ENCODE measurements around the gene CNGA4.
"Not testable (repeated sequence)": the region's sequence is repeated elsewhere in the genome, so short reads cannot be mapped to it uniquely, and the experiment has no call there.

CNGA4 gene

DNA sequence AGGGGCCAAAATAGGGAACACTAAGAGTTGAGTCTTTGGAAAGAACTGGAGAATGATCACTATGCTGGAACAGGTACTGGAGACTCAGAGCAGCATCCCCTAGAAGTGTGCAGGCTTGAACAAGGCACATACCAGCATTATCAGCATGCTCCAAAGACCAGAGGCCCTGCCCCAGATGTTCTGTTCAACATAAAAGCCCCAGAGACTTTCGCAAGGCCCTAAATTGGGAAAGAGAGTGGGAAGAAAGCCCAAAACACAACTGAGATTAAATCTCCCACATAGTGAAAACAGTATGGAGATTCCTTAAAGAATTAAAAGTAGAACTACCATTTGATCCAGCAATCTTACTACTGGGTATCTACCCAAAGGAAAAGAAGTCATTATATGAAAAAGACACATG is 9.4 kb downstream of the CNGA4 start:
- no peak for DNase-seq (ENCODE audit: low read depth)
- no peak overlapping the region for H3K4me3 ChIP-seq (ENCODE audit: low read depth, low read length)
- TF ChIP-seq MYC (IDR thresholded peaks at IDR 0.05; ENCODE audit: low read depth, low read length) (no peak), MAX (IDR thresholded peaks at IDR 0.05; ENCODE audit: low read depth, low read length) (no peak), POLR2A (IDR thresholded peaks at IDR 0.05; ENCODE audit: extremely low read depth, insufficient read length) (no peak)
- TF ChIP-seq, protein P1, sequence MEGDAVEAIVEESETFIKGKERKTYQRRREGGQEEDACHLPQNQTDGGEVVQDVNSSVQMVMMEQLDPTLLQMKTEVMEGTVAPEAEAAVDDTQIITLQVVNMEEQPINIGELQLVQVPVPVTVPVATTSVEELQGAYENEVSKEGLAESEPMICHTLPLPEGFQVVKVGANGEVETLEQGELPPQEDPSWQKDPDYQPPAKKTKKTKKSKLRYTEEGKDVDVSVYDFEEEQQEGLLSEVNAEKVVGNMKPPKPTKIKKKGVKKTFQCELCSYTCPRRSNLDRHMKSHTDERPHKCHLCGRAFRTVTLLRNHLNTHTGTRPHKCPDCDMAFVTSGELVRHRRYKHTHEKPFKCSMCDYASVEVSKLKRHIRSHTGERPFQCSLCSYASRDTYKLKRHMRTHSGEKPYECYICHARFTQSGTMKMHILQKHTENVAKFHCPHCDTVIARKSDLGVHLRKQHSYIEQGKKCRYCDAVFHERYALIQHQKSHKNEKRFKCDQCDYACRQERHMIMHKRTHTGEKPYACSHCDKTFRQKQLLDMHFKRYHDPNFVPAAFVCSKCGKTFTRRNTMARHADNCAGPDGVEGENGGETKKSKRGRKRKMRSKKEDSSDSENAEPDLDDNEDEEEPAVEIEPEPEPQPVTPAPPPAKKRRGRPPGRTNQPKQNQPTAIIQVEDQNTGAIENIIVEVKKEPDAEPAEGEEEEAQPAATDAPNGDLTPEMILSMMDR (IDR thresholded peaks at IDR 0.05; ENCODE audit: low read depth, low read length) = no peak

DNA sequence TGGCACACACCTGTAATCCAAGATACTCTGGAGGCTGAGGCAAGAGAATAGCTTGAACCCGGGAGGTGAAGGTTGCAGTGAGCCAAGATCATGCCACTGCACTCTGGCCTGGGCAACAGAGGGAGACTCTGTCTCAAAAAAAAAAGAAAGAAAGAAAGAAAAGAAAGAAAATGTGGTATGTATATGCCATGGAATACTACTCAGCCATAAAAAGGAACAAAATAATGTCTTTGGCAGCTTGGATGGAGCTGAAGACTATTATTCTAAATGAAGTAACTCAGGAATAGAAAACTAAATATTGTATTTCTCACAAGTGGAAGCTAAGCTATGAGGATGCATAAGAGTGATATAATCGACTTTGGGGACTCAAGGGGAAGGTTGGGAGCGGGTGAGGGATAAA is 10.0 kb downstream of the CNGA4 start:
- not testable (repeated sequence) for H3K4me3 ChIP-seq (ENCODE audit: low read depth, low read length); DNase-seq (ENCODE audit: low read depth)

DNA sequence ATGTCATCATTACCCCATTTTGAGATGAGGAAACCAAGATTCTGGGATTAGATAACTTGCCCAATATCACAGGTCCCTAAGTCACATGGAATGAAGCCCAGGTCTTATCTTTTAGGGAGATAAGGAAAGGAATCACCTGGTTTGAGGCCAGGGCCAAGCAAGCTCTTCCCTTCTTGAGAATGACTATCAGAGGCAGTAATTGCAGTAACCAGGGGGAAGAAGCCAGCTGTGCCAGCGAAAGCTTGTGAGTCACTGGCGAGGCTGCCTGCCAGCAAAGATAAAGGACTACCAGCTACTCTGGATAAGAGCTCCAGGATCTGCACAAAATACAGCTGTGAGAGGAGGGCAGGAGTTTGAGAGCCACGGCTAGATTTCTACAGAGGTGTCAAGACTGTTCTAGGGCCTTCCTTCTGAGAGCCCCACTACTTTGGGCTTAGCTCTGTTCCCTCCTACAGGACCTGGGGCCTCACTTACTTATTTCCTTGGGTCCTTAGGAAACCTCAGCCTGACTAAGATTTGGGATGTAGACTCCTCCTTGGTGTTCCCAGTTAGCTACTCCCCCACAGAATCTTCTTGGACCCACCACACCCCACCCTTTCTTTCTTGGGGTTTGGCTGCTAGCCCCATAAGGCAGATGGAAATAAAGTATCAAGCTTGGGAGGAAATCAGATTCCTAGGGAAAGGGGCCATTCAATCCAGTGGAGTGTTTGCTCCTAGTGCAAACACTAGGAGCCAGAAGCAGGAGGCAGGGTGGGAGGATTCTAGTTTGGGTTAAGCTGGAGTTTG is 11.1 kb downstream of the CNGA4 start:
- no peak for TF ChIP-seq POLR2A (IDR thresholded peaks at IDR 0.05; ENCODE audit: extremely low read depth, insufficient read length)
- TF ChIP-seq MYC (IDR thresholded peaks at IDR 0.05; ENCODE audit: low read depth, low read length) = no peak
- TF ChIP-seq MAX (IDR thresholded peaks at IDR 0.05; ENCODE audit: low read depth, low read length) = no peak
- no peak for DNase-seq (ENCODE audit: low read depth)
- no peak overlapping the region for H3K4me3 ChIP-seq (ENCODE audit: low read depth, low read length)

DNA sequence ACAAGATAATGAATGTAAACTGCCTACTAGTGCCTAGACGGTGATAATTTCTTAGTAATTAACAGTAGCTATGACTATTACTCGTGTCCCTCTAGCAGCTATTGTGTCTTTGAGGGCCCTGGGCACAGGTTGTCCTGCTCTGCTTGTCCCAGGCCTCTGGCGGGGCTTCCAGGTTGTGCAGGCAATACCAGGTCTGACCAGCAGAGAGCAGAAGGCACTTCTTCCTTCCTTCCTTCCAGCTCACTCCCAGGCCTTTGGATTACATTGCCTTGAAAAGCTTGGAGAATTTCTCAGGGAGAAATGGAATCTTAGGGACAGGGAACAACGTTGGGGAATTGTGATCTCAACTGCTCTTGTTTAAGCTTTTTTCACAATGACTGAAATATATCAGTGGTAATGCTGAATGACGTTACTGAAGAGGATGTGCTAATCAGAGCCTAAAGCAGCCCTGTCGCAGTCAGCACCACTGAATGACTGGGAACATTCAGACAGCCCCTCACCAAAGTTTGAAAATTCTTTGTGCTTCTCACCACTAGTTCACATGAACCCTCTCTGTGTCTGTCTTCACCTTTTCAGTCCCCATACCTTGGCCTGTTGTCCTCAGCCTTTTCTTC is 12.3 kb downstream of the CNGA4 start:
- no peak overlapping the region for H3K4me3 ChIP-seq (ENCODE audit: low read depth, low read length)
- TF ChIP-seq MAX (IDR thresholded peaks at IDR 0.05; ENCODE audit: low read depth, low read length) = no peak
- TF ChIP-seq, protein P1 (IDR thresholded peaks at IDR 0.05; ENCODE audit: low read depth, low read length) = peak; percentile 77
- DNase-seq (ENCODE audit: low read depth) = peak; percentile 55

DNA sequence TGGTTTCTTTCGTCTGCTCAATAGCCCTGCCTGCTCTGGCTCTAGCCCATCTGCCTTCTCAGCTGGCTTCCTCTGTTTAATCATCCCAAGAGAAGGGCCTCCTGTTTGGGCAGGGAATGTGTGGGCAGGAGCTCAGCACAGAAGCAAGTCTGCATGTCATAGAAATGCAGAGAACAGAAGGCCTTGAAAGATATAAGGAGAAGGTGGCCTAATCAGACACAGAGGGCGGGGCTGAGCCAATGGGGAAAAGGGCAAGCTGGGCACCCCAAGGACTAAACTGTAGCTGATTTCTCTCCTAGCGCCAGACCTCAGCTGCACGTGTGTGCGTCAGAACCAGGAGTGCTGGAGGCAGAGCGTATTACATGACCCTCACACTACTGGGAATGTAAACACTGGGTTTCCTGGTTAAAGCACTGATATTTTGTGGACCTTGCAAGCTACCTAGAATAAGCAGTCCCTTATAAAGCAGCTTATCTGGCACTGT is 13.1 kb downstream of the CNGA4 start:
- H3K4me3 ChIP-seq (ENCODE audit: low read depth, low read length) = no peak overlapping the region
- no peak for DNase-seq (ENCODE audit: low read depth)
- TF ChIP-seq MAX (IDR thresholded peaks at IDR 0.05; ENCODE audit: low read depth, low read length) (no peak), POLR2A (IDR thresholded peaks at IDR 0.05; ENCODE audit: extremely low read depth, insufficient read length) (no peak)
- TF ChIP-seq, protein P1 (IDR thresholded peaks at IDR 0.05; ENCODE audit: low read depth, low read length) = no peak

GRCh38 chr11:6253197-6253596 is 14.3 kb downstream of the CNGA4 start:
- TF ChIP-seq, protein P1 (IDR thresholded peaks at IDR 0.05; ENCODE audit: low read depth, low read length) = no peak
- TF ChIP-seq MYC (IDR thresholded peaks at IDR 0.05; ENCODE audit: low read depth, low read length) = no peak
- TF ChIP-seq POLR2A (IDR thresholded peaks at IDR 0.05; ENCODE audit: extremely low read depth, insufficient read length) = no peak
- TF ChIP-seq MAX (IDR thresholded peaks at IDR 0.05; ENCODE audit: low read depth, low read length) = no peak
- DNase-seq (ENCODE audit: low read depth) = no peak
- no peak overlapping the region for H3K4me3 ChIP-seq (ENCODE audit: low read depth, low read length)
